GM12892 (cell line): ENCODE data around the gene RPL28.
"Not testable (repeated sequence)": the region's sequence is repeated elsewhere in the genome, so short reads cannot be mapped to it uniquely, and the experiment has no call there.

Experiments used
- DNase-seq: peaks from one replicate; pipeline ENCODE4 v3.0.0; 2011; ENCODE audit not compliant: insufficient read length
- FAIRE-seq: peaks from 2 replicates; lab custom pipeline; 2011; peaks lifted over from hg19 to GRCh38; lab: Jason Lieb, UNC
- POLR2A ChIP-seq: IDR thresholded peaks from 2 replicates; pipeline ENCODE4 v1.6.1; 2011; ENCODE audit warnings: low read depth, low read length, control low read depth
- POLR2AphosphoS5 ChIP-seq: IDR thresholded peaks from 2 replicates; pipeline ENCODE4 v1.6.1; 2011; ENCODE audit warnings: low read depth, low read length, control low read depth
- TAF1 ChIP-seq: IDR thresholded peaks from 2 replicates; pipeline ENCODE4 v1.6.1; 2011; ENCODE audit warnings: low read depth, mild to moderate bottlenecking, control low read depth, low read length, borderline replicate concordance

RPL28 gene

GRCh38 chr19:55407800-55408532 is 22.2 kb downstream of the RPL28 start:
- TF ChIP-seq POLR2A (peak; percentile 53), POLR2AphosphoS5 (peak; percentile 54; the same call in 1 of the 2 replicates), TAF1 (no peak)
- DNase-seq (peak; percentile 97), FAIRE-seq (peak; percentile 89)

- no peak for FAIRE-seq
- TF ChIP-seq POLR2A: no peak
- no peak for DNase-seq
Observed at GRCh38 chr19:55408533-55408872, 22.8 kb downstream of the RPL28 start.

- not testable (repeated sequence) for DNase-seq, FAIRE-seq
Observed at GRCh38 chr19:55409179-55409578, 23.4 kb downstream of the RPL28 start.

DNA sequence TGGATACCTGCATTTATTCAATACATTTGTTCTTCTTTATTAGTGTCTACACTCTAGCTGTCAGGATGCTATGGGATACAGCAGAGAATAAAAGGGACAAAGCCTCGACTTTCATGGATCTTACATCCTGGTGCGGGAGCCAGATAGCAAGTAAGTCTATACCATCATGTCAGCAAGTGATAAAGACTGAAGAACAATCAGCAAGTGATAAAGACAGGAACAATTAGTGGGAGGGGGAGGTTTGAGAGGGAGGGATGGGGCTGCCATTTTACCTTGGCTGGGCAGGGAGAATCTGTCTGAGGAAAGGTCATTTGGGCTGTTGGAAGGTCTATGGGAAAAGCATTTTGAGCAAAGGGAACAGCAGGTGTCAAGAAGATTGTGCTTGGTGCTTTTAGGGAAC is 24.4 kb downstream of the RPL28 start:
- no peak for TF ChIP-seq TAF1
- no peak for TF ChIP-seq POLR2AphosphoS5
- TF ChIP-seq POLR2A: no peak
- no peak for DNase-seq
- no peak for FAIRE-seq

- FAIRE-seq: peak; percentile 33
- no peak for DNase-seq
- TF ChIP-seq POLR2AphosphoS5 (no peak), POLR2A (no peak), TAF1 (no peak)
Observed at GRCh38 chr19:55418185-55418584, 32.5 kb downstream of the RPL28 start.

DNA sequence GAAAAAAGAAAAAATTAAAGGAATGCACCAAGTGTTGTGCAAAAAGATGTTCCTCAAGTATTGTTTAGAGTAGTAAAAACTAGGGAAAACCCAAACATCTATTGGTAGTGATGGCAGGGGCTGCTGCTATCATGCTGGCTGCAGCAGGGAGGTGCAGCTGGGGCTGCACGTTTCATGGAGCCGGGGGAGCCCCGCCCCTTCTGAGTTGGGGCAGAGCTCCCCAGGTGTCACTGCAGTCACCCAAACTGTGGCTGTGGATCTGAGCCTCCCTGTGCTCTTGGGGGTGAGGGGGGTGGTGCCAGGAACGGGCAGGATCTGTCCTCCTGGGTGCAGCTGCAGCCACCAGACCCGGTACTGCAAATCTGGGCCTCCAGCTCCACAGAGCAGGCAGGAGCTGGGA is 33.4 kb downstream of the RPL28 start:
- no peak for FAIRE-seq
- DNase-seq: no peak
- TF ChIP-seq POLR2AphosphoS5 (no peak), POLR2A (no peak), TAF1 (no peak)

DNA sequence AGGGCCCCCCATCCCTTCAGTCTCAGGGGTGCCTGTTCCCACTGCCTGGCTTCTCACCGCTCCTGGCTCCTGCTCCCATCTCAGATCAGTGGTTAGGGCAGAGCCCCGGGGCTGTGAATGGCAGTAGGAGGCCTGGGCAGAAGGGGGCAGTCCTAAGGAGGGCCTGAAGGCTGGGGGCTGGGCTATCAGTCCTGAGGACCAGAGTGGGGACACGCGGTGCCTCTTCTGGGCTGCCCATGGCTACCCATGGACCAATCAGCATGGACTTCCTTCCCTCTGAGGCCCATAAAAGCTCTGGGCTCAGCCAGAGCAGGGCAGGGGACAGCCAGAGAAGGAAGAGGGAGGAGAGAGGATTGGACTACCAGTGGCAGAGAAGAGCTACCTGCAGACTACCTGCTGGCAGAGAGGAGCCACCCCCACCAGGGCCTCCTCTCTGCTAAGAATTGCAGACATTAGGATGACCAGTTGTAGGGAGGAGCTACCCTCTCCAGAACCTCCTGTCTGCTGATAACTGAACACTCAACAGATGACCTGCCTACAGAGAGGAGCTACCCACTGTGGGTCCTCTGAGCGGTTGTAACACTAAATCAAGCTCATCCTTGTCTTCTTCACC is 34.0 kb downstream of the RPL28 start:
- TF ChIP-seq POLR2AphosphoS5 (no peak), POLR2A (no peak), TAF1 (no peak)
- FAIRE-seq: no peak
- no peak for DNase-seq

DNA sequence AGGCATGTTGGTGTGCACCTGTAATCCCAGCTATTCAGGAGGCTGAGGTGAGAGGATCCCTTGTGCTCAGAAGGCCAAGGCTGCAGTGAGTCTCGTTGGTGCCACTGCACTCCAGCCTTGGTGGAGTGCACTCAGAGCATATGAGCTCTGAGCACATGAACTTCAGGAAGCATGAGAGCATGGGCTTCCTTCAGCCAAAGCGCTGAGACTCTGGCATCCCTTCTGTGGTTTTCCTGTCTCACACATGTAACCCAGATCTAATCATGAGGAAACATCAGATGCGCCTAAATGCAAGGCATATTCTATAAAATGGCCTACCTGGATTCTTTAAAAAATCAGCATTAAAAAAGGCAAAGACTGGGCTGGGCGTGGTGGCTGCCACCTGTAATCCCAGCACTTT is 35.5 kb downstream of the RPL28 start:
- not testable (repeated sequence) for DNase-seq, FAIRE-seq

- FAIRE-seq (no peak), DNase-seq (no peak)
- TF ChIP-seq TAF1: no peak
- TF ChIP-seq POLR2AphosphoS5: no peak
- no peak for TF ChIP-seq POLR2A
Observed at GRCh38 chr19:55423225-55424005, 37.7 kb downstream of the RPL28 start.

GRCh38 chr19:55424518-55424917 is 38.8 kb downstream of the RPL28 start:
- FAIRE-seq: no peak
- DNase-seq: no peak
- TF ChIP-seq POLR2AphosphoS5: no peak
- TF ChIP-seq POLR2A: no peak
- no peak for TF ChIP-seq TAF1

DNA sequence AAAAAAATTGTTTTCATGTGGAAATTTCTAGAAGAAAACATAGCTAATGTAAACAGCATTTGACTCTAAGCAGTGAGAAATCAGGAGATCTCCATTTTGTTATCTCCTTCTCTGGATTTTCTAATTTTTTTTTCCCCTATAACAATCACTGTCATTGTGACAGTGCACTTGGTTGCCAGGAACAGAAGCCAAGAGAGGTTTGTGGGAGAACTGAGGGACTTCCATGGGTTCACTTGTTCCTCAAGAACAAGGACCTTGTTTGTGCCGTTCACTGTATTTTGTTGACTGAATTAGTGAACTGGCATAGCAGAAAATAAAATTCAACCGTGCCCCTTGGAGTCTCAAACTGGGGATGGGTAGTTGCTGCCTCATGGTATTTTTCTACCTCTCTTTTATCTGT is 40.3 kb downstream of the RPL28 start:
- no peak for TF ChIP-seq POLR2A
- DNase-seq: no peak
- no peak for FAIRE-seq

DNA sequence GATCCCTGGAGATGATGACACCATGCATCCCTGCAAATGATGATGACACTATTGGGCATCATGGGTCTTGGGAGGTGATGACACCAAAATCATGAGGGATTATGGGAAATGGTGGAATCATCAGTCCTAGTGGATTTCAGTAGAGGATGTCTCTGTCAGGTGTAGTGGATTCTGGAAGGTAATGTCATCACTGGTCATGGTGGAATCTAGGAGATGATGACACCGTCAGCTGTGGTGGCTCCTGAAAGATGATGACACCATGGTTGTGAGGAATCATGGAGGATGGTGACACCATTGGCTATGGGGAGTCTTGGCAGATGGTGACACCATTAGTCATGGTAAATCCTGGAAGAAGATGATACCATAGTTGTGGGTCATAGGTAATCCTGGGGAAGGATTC is 45.5 kb downstream of the RPL28 start:
- no peak for FAIRE-seq
- no peak for TF ChIP-seq POLR2A
- TF ChIP-seq TAF1: no peak
- TF ChIP-seq POLR2AphosphoS5: no peak
- no peak for DNase-seq
